GM23248 (cell line): ENCODE data around the gene ZEB1. TPM values are rescaled to one million over a fixed set of nuclear protein-coding genes. Genes with fewer than 3 reads are reported as not detected.

Experiments used
- DNase-seq: peaks from one replicate; pipeline ENCODE4 v3.0.0-alpha.2; 2015
- H2AFZ ChIP-seq: fragments of 200-600 bp; sonication (generic); 2 replicates; pipeline ENCODE4 v1.6.1; 2016; ENCODE audit warnings: antibody characterized with exemption
- H3F3A ChIP-seq: fragments of 200-600 bp; sonication (generic); 2 replicates; pipeline ENCODE4 v1.6.1; 2016; ENCODE audit warnings: mild to moderate bottlenecking, antibody characterized with exemption, mixed run types; ENCODE audit not compliant: insufficient read depth
- H3K27ac ChIP-seq: fragments of 200-600 bp; sonication (generic); 2 replicates; pipeline ENCODE4 v1.5.1; 2016; ENCODE audit warnings: mild to moderate bottlenecking
- H3K27me3 ChIP-seq: fragments of 200-600 bp; sonication (generic); replicated peaks from 2 replicates; pipeline ENCODE4 v1.6.1; 2016; ENCODE audit warnings: mild to moderate bottlenecking; ENCODE audit not compliant: insufficient read depth
- H3K36me3 ChIP-seq: fragments of 200-600 bp; sonication (generic); 2 replicates; pipeline ENCODE4 v1.6.1; 2016; ENCODE audit warnings: low read depth, mild to moderate bottlenecking
- H3K4me1 ChIP-seq: fragments of 200-600 bp; sonication (generic); 2 replicates; pipeline ENCODE4 v1.6.1; 2016; ENCODE audit warnings: mild to moderate bottlenecking; ENCODE audit not compliant: insufficient read depth
- H3K4me2 ChIP-seq: fragments of 200-600 bp; sonication (generic); one replicate; pipeline ENCODE4 v1.6.1; 2016; ENCODE audit warnings: mild to moderate bottlenecking; ENCODE audit not compliant: unreplicated experiment
- H3K4me3 ChIP-seq: fragments of 200-600 bp; sonication (generic); 2 replicates; pipeline ENCODE4 v1.5.1; 2016; ENCODE audit warnings: mild to moderate bottlenecking
- H3K79me2 ChIP-seq: fragments of 200-600 bp; sonication (generic); 2 replicates; pipeline ENCODE4 v1.6.1; 2016; ENCODE audit warnings: mild to moderate bottlenecking; ENCODE audit not compliant: insufficient read depth
- H3K9ac ChIP-seq: fragments of 200-600 bp; sonication (generic); 2 replicates; pipeline ENCODE4 v1.6.1; 2016; ENCODE audit warnings: mild to moderate bottlenecking
- H3K9me2 ChIP-seq: fragments of 200-600 bp; sonication (generic); 2 replicates; pipeline ENCODE4 v1.6.1; 2016; ENCODE audit warnings: mixed run types, mild to moderate bottlenecking, moderate library complexity; ENCODE audit not compliant: insufficient read depth
- H3K9me3 ChIP-seq: fragments of 200-600 bp; sonication (generic); one replicate; pipeline ENCODE4 v1.6.1; 2017; ENCODE audit warnings: low read depth
- H4K20me1 ChIP-seq: fragments of 200-600 bp; sonication (generic); 2 replicates; pipeline ENCODE4 v1.6.0; 2016; ENCODE audit not compliant: insufficient read depth
- EZH2 ChIP-seq: fragments of 200-600 bp; sonication (generic); IDR thresholded peaks from 2 replicates; pipeline ENCODE4 v1.6.1; 2018; ENCODE audit warnings: antibody characterized with exemption, mild to moderate bottlenecking; ENCODE audit not compliant: insufficient read depth, poor library complexity, severe bottlenecking
- EZH2phosphoT487 ChIP-seq: fragments of 200-600 bp; sonication (generic); IDR thresholded peaks from 2 replicates; pipeline ENCODE4 v1.6.1; 2018; ENCODE audit warnings: antibody characterized with exemption, moderate library complexity, mild to moderate bottlenecking, low read depth; ENCODE audit not compliant: insufficient read depth
- WGBS, 2 experiments: methylation state at CpG; one replicate each; pipeline ENCODE4 v1.1.6; 2015 to 2017; ENCODE audit warnings: low lambda C conversion rate in 2 of 2, low coverage in 1 of 2; ENCODE audit errors: missing lambda C conversion rate in 2 of 2; 5-methylcytosine and 5-hydroxymethylcytosine counted together
- in situ Hi-C: fragments of 300-500 bp; cut with MboI; formaldehyde crosslinking; loops from 2 replicates; pipeline ENCODE4 v1.15.0; 2020
- polyA plus RNA-seq: library from polyadenylated mRNA; unstranded; fragments of >200 nt; fragmentation: Nextera tagmentation; extraction: Ambion mirVana; gene quantifications from 2 replicates; pipeline ENCODE4 v1.2.1, GENCODE V29; 2016
- total RNA-seq: library from RNA; depleted of rRNA; stranded (reverse); fragments of >200 nt; shearing (Covaris generic); gene quantifications from 2 replicates; pipeline ENCODE4 v1.2.3, GENCODE V29; 2014

The ZEB1 gene
- total and polyA plus RNA-seq, 2 experiments from 2014 or later, result 62.0 to 69.8 TPM

- Histone ChIP-seq H3F3A (0 out of 2 replicates have a peak, but pooled peaks cover 21% of the 10 kb centered on the region), H3K79me2 (peaks cover 100% of the 10 kb centered on the region), H3K9ac (no peak overlapping the region), H2AFZ (no peak overlapping the region), H3K4me1 (peaks cover 24% of the 10 kb centered on the region), H3K4me3 (no peak overlapping the region), H3K9me3 (no peaks in the 10 kb centered on the region), H3K27ac (no peak overlapping the region), H3K4me2 (no peak overlapping the region), H3K9me2 (no peaks in the 10 kb centered on the region), H3K27me3 (no peaks in the 10 kb centered on the region), H3K36me3 (no peaks in the 10 kb centered on the region), H4K20me1 (peaks cover 30% of the 10 kb centered on the region; the same call in 1 of the 2 replicates)
- 68 to 69% methylated on average over 3 of the region's 3 CpGs for WGBS, 2 experiments
- no peak for TF ChIP-seq EZH2phosphoT487
- no peak for TF ChIP-seq EZH2
- in situ Hi-C loops, result no loop called here
- DNase-seq, result no peak
Measured at GRCh38 chr10:31372439-31372838, 53.4 kb downstream of the ZEB1 start.

- H3K27me3 ChIP-seq, result no peaks in the 10 kb centered on the region
- TF ChIP-seq EZH2 (no peak), EZH2phosphoT487 (no peak)
- peaks cover 30% of the 10 kb centered on the region; the same call in 1 of the 2 replicates for H4K20me1 ChIP-seq
- H3K9ac ChIP-seq, result no peak overlapping the region
- peaks cover 24% of the 10 kb centered on the region for H3K4me1 ChIP-seq
- no peaks in the 10 kb centered on the region for H3K36me3 ChIP-seq
- peak; percentile 56 for DNase-seq
- no peaks in the 10 kb centered on the region for H3K9me2 ChIP-seq
- H3F3A ChIP-seq, result 0 out of 2 replicates have a peak, but pooled peaks cover 19% of the 10 kb centered on the region
- no peak overlapping the region for H3K27ac ChIP-seq
- H3K4me2 ChIP-seq, result no peak overlapping the region
- H3K79me2 ChIP-seq, result peaks cover 100% of the 10 kb centered on the region
- in situ Hi-C loops, result no loop called here
- WGBS, 2 experiments, result 44 to 51% methylated on average over 2 of the region's 2 CpGs
- H2AFZ ChIP-seq, result no peak overlapping the region
- H3K4me3 ChIP-seq, result no peak overlapping the region
- H3K9me3 ChIP-seq, result no peaks in the 10 kb centered on the region
Measured at GRCh38 chr10:31374146-31374696, 55.2 kb downstream of the ZEB1 start.

- 89 to 96% methylated on average over 1 of the region's 1 CpG for WGBS, 2 experiments
- Histone ChIP-seq H3K27ac (no peak overlapping the region), H4K20me1 (peaks cover 7% of the 10 kb centered on the region; the same call in 1 of the 2 replicates), H3K9ac (no peak overlapping the region), H3K27me3 (no peaks in the 10 kb centered on the region), H3K9me2 (no peaks in the 10 kb centered on the region), H3K4me2 (no peak overlapping the region), H3F3A (peaks cover 24% of the 10 kb centered on the region; the same call in 1 of the 2 replicates), H3K4me3 (no peak overlapping the region), H3K9me3 (no peaks in the 10 kb centered on the region), H3K79me2 (peaks cover 100% of the 10 kb centered on the region), H3K4me1 (peaks cover 30% of the 10 kb centered on the region), H2AFZ (no peak overlapping the region), H3K36me3 (no peaks in the 10 kb centered on the region)
- in situ Hi-C loops, result no loop called here
- TF ChIP-seq EZH2phosphoT487, result no peak
- DNase-seq, result no peak
Measured at GRCh38 chr10:31381171-31381570, 62.2 kb downstream of the ZEB1 start.

- no peaks in the 10 kb centered on the region for H3K36me3 ChIP-seq
- no peak overlapping the region for H3K4me3 ChIP-seq
- no peak overlapping the region for H3K4me2 ChIP-seq
- DNase-seq, result peak; percentile 41
- H3K9me3 ChIP-seq, result no peaks in the 10 kb centered on the region
- H3F3A ChIP-seq, result peaks cover 24% of the 10 kb centered on the region; the same call in 1 of the 2 replicates
- H3K9me2 ChIP-seq, result no peaks in the 10 kb centered on the region
- in situ Hi-C loops, result no loop called here
- no peak overlapping the region for H3K27ac ChIP-seq
- peaks cover 30% of the 10 kb centered on the region for H3K4me1 ChIP-seq
- TF ChIP-seq EZH2phosphoT487, result no peak
- TF ChIP-seq EZH2, result no peak
- no peaks in the 10 kb centered on the region for H3K27me3 ChIP-seq
- H4K20me1 ChIP-seq, result peaks cover 6% of the 10 kb centered on the region; the same call in 1 of the 2 replicates
- H3K9ac ChIP-seq, result no peak overlapping the region
- WGBS, 2 experiments, result 93 to 95% methylated on average over 6 of the region's 6 CpGs
- peaks cover 100% of the 10 kb centered on the region for H3K79me2 ChIP-seq
- H2AFZ ChIP-seq, result no peak overlapping the region
Measured at GRCh38 chr10:31381766-31382316, 62.8 kb downstream of the ZEB1 start.
